Astrocyte (in vitro differentiated cells and primary cell): Measurements from ENCODE around the gene UBE2D1.

Experiments used
- EZH2 ChIP-seq: IDR thresholded peaks from 2 replicates; pipeline ENCODE4 v1.6.1; 2012; ENCODE audit warnings: mild to moderate bottlenecking, low read length, inconsistent platforms; ENCODE audit not compliant: insufficient read depth
- TF ChIP-seq, protein P1 (sequence below): IDR thresholded peaks from 2 replicates; pipeline ENCODE4 v1.5.1; 2011; ENCODE audit warnings: low read depth, mild to moderate bottlenecking, inconsistent platforms, low read length, moderate library complexity; ENCODE audit not compliant: insufficient read depth

DNA sequence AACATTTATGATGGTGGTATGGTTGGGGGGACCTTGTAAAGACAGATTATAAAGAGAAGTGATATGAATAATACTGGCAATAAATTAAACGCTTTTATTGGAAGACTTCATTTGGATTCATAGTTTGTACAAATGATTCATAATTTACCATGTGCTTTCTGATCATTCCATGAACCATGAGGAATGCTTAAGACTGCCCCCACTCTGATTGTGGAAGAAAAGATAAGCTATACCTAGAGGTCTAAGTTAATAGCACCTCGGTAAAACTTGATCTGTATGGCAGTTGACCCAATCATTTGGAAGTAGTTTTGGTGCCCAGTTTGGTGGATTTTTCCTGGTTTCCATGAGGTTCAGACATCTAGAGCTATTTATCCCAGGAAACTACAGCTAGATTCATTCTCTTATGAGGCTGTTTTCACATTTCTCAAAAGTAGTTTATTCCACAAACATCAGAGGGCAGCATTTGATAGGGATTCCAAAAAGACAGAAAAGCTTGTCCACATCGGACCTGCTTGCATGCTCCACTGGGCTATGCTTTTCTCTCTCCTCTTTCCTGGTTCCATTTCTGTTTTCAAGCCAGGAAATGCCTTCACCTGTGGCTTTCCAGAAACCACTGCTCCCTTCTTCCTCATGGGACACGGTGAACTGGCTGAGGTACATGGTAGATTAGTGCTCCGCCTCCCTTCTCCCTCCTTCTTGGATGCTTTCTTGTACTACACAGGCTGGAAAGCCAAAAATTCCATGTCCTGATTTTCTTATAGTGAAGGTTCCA is 79.7 kb downstream of the UBE2D1 start:
- TF ChIP-seq, protein P1, sequence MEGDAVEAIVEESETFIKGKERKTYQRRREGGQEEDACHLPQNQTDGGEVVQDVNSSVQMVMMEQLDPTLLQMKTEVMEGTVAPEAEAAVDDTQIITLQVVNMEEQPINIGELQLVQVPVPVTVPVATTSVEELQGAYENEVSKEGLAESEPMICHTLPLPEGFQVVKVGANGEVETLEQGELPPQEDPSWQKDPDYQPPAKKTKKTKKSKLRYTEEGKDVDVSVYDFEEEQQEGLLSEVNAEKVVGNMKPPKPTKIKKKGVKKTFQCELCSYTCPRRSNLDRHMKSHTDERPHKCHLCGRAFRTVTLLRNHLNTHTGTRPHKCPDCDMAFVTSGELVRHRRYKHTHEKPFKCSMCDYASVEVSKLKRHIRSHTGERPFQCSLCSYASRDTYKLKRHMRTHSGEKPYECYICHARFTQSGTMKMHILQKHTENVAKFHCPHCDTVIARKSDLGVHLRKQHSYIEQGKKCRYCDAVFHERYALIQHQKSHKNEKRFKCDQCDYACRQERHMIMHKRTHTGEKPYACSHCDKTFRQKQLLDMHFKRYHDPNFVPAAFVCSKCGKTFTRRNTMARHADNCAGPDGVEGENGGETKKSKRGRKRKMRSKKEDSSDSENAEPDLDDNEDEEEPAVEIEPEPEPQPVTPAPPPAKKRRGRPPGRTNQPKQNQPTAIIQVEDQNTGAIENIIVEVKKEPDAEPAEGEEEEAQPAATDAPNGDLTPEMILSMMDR = peak; percentile 61
- no peak for TF ChIP-seq EZH2
